NB4 (cell line): ENCODE data around the gene OR51L1.

Experiments
- CTCF ChIP-seq: IDR thresholded peaks from one replicate; pipeline ENCODE4 v1.5.1; 2012; ENCODE audit warnings: low read depth, low read length
- MAX ChIP-seq: IDR thresholded peaks from 2 replicates; pipeline ENCODE4 v1.6.1; 2011; ENCODE audit warnings: low read depth, low read length
- POLR2A ChIP-seq: IDR thresholded peaks from 2 replicates; pipeline ENCODE4 v1.6.1; 2011; ENCODE audit warnings: mild to moderate bottlenecking; ENCODE audit not compliant: insufficient read length; ENCODE audit errors: extremely low read depth

GRCh38 chr11:4991060-4991459 is 3.6 kb upstream of the OR51L1 start:
- TF ChIP-seq CTCF (peak; percentile 23), POLR2A (no peak), MAX (no peak)
